Measurements from ENCODE around the gene BCORL1. TPM values are rescaled to one million over a fixed set of nuclear protein-coding genes. Genes with fewer than 3 reads are reported as not detected.

BCORL1 gene
- total RNA-seq, 1 donor from 2014 or later: 24.0 TPM

- no peak for TF ChIP-seq CTCF (conservative IDR thresholded peaks at IDR 0.05)
- H3K36me3 Mint-ChIP-seq: no peaks in the 10 kb centered on the region
- peaks cover 11% of the 10 kb centered on the region for H3K4me1 Mint-ChIP-seq (ENCODE audit: unreplicated experiment)
- H3K4me3 Mint-ChIP-seq: no peak overlapping the region
- H3K27ac Mint-ChIP-seq: no peak overlapping the region
- DNase-seq (ENCODE audit: extremely low spot score, unreplicated experiment): no peak
- no peaks in the 10 kb centered on the region for H3K27me3 Mint-ChIP-seq
- no peaks in the 10 kb centered on the region for H3K9me3 Mint-ChIP-seq
Measured at GRCh38 chrX:129963729-129964128, 18.7 kb upstream of the BCORL1 start.

- H3K9me3 Mint-ChIP-seq: no peaks in the 10 kb centered on the region
- H3K4me1 Mint-ChIP-seq (ENCODE audit: unreplicated experiment): peaks cover 7% of the 10 kb centered on the region
- no peak overlapping the region for H3K4me3 Mint-ChIP-seq
- TF ChIP-seq CTCF (conservative IDR thresholded peaks at IDR 0.05): no peak
- DNase-seq (ENCODE audit: extremely low spot score, unreplicated experiment): no peak
- H3K27me3 Mint-ChIP-seq: no peaks in the 10 kb centered on the region
- no peaks in the 10 kb centered on the region for H3K36me3 Mint-ChIP-seq
- H3K27ac Mint-ChIP-seq: no peak overlapping the region
Measured at GRCh38 chrX:129965166-129965565, 17.3 kb upstream of the BCORL1 start.

GRCh38 chrX:129968968-129969367, 13.5 kb upstream of the BCORL1 start:
- Mint-ChIP-seq H3K4me1 (ENCODE audit: unreplicated experiment) (no peaks in the 10 kb centered on the region), H3K36me3 (no peaks in the 10 kb centered on the region), H3K27ac (no peak overlapping the region), H3K9me3 (no peaks in the 10 kb centered on the region), H3K27me3 (peaks cover 8% of the 10 kb centered on the region), H3K4me3 (no peak overlapping the region)
- DNase-seq (ENCODE audit: extremely low spot score, unreplicated experiment): no peak
- TF ChIP-seq CTCF (conservative IDR thresholded peaks at IDR 0.05): no peak

- Mint-ChIP-seq H3K27ac (no peak overlapping the region), H3K36me3 (no peaks in the 10 kb centered on the region), H3K4me3 (no peak overlapping the region), H3K9me3 (no peaks in the 10 kb centered on the region), H3K4me1 (ENCODE audit: unreplicated experiment) (peaks cover 4% of the 10 kb centered on the region), H3K27me3 (peaks cover 12% of the 10 kb centered on the region)
- DNase-seq (ENCODE audit: extremely low spot score, unreplicated experiment): no peak
- no peak for TF ChIP-seq CTCF (conservative IDR thresholded peaks at IDR 0.05)
Measured at GRCh38 chrX:129976441-129976840, 6.0 kb upstream of the BCORL1 start.

GRCh38 chrX:129979207-129979920, 3.1 kb upstream of the BCORL1 start:
- DNase-seq (ENCODE audit: extremely low spot score, unreplicated experiment): no peak
- Mint-ChIP-seq H3K4me1 (ENCODE audit: unreplicated experiment) (peaks cover 4% of the 10 kb centered on the region), H3K36me3 (no peaks in the 10 kb centered on the region), H3K27me3 (no peaks in the 10 kb centered on the region), H3K4me3 (peak overlapping the region; percentile 88), H3K9me3 (no peaks in the 10 kb centered on the region), H3K27ac (peak overlapping the region; percentile 81)
- TF ChIP-seq CTCF (conservative IDR thresholded peaks at IDR 0.05): no peak

Data from type B pancreatic cell (in vitro differentiated cells).